ENCODE data around the gene GPS2.
A peak's percentile ranks its signal among the peaks of the same experiment; 100 is the strongest.

Gene GPS2

DNA sequence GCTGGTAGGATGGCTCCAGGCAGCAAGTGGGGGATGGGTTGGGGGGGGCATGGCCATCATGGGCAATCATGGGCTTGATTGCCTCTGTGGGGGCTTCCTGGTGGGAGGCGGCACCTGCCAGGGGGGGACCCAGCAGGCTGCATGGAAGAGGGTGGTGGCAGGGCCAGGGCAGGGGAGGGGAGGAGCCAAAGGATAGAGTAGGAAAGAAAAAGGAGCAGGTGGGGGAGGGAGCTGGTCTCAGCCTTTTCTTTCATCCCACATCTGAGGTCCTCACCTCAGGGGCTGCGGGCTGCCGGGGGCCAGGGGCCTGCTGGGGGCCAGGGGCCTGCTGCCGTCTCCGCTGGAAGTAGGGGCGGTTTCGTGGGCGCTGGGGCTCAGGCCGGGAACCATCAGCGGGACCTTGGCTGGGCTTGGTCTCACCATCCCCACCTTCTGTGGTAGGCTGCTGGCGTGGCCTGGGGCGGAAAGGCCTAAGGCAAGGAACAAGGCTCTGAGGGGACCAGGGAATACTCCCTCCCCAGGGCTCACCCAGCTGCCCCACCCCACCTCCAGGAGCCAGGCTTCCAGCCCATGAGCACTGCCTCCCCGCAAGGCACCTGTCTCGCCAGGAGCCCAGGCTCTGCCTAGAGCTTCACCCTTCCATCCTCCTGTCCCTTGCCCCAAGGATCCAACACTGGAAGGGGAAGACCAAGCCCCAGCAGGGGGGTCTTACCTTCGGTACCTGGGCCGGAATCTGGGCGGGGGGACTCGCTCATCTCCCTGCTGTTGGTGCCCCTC is 25.7 kb downstream of the GPS2 start:
- in situ Hi-C loops (cut with MboI; ENCODE audit: low sequenced_read_pairs, unreplicated experiment): loop anchor here (25.0 kb wide), 1 partner anchor 252 kb away; the partner anchor contains the start of genes SLC16A11 and SLC16A13
- TF ChIP-seq CTCF (IDR thresholded peaks at IDR 0.05; ENCODE audit: borderline replicate concordance, control extremely low read depth, extremely low read depth, insufficient read depth, missing control alignments): no peak
- DNase-seq (ENCODE audit: low spot score): peak; percentile 25

DNA sequence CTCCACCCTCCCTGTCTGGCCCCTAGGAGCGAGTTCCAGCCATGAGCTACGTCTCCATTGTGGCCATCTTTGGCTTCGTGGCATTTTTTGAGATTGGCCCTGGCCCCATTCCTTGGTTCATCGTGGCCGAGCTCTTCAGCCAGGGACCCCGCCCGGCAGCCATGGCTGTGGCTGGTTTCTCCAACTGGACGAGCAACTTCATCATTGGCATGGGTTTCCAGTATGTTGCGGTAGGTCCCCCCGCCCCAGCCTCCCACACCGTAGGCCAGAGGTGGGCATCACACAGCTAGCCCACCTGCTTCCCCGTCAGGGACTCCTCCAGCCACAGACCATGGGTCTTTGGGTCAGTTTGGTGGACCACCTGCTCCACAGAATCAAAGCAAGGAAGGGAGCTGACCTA is 29.5 kb downstream of the GPS2 start:
- no peak for TF ChIP-seq CTCF (IDR thresholded peaks at IDR 0.05; ENCODE audit: borderline replicate concordance, control extremely low read depth, extremely low read depth, insufficient read depth, missing control alignments)
- no peak for DNase-seq (ENCODE audit: low spot score)
- in situ Hi-C loops (cut with MboI; ENCODE audit: low sequenced_read_pairs, unreplicated experiment): loop anchor here (25.0 kb wide), 1 partner anchor 248 kb away; the partner anchor contains the start of genes SLC16A11 and SLC16A13

- no peak for TF ChIP-seq CTCF (IDR thresholded peaks at IDR 0.05; ENCODE audit: borderline replicate concordance, control extremely low read depth, extremely low read depth, insufficient read depth, missing control alignments)
- DNase-seq (ENCODE audit: low spot score): no peak
- in situ Hi-C loops (cut with MboI; ENCODE audit: low sequenced_read_pairs, unreplicated experiment): loop anchor here (25.0 kb wide), 1 partner anchor 248 kb away; the partner anchor contains the start of genes SLC16A11 and SLC16A13
These were observed 30.2 kb downstream of the GPS2 start for GRCh38 chr17:7284911-7285310.

- DNase-seq (ENCODE audit: low spot score): peak; percentile 12
- in situ Hi-C loops (cut with MboI; ENCODE audit: low sequenced_read_pairs, unreplicated experiment): loop anchor here (25.0 kb wide), 1 partner anchor 246 kb away; the partner anchor contains the start of genes SLC16A11 and SLC16A13
- TF ChIP-seq CTCF (IDR thresholded peaks at IDR 0.05; ENCODE audit: borderline replicate concordance, control extremely low read depth, extremely low read depth, insufficient read depth, missing control alignments): no peak
These were observed 31.5 kb downstream of the GPS2 start for GRCh38 chr17:7283471-7284216.

DNA sequence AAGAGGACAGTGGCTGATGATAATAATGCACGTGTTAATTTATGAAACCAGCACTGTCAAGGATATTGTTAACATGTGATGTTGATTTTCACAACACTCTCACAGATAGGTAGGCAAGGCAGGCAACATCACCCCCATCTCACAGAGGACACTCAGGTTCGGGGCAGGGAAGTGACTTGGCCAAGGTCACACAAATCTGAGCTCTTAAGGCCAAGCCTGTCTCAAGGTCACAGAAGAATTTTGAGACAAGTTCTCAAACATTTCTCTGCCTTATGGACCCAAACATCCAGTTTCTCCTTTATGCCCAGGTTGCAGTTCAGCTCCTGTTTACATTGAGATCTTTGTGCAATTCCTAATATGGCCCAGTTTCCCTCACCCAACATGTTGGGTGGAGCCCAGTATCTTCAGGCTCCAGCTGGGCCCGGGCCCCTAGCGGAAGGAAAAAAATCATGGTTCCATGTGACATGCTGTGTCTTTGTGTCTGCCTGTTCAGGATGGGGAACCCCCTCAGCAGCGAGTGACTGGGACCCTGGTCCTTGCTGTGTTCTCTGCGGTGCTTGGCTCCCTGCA is 32.3 kb downstream of the GPS2 start:
- in situ Hi-C loops (cut with MboI; ENCODE audit: low sequenced_read_pairs, unreplicated experiment): loop anchor here (25.0 kb wide), 1 partner anchor 246 kb away; the partner anchor contains the start of genes SLC16A11 and SLC16A13
- DNase-seq (ENCODE audit: low spot score): no peak
- no peak for TF ChIP-seq CTCF (IDR thresholded peaks at IDR 0.05; ENCODE audit: borderline replicate concordance, control extremely low read depth, extremely low read depth, insufficient read depth, missing control alignments)
